ENCODE data around the gene CACNA1I.

- TF ChIP-seq, protein P1, sequence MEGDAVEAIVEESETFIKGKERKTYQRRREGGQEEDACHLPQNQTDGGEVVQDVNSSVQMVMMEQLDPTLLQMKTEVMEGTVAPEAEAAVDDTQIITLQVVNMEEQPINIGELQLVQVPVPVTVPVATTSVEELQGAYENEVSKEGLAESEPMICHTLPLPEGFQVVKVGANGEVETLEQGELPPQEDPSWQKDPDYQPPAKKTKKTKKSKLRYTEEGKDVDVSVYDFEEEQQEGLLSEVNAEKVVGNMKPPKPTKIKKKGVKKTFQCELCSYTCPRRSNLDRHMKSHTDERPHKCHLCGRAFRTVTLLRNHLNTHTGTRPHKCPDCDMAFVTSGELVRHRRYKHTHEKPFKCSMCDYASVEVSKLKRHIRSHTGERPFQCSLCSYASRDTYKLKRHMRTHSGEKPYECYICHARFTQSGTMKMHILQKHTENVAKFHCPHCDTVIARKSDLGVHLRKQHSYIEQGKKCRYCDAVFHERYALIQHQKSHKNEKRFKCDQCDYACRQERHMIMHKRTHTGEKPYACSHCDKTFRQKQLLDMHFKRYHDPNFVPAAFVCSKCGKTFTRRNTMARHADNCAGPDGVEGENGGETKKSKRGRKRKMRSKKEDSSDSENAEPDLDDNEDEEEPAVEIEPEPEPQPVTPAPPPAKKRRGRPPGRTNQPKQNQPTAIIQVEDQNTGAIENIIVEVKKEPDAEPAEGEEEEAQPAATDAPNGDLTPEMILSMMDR (conservative IDR thresholded peaks at IDR 0.05 in 1 of 2, IDR thresholded peaks at IDR 0.05 in 1 of 2; ENCODE audit: low read depth in 1 of 2, low read length in 2 of 2) = no peak
- no peak for TF ChIP-seq EZH2 (IDR thresholded peaks at IDR 0.05; ENCODE audit: low read length, missing control alignments)
Observed at GRCh38 chr22:39641660-39642310, 71.2 kb downstream of the CACNA1I start.
